Fibroblast of villous mesenchyme (primary cell): Measurements from ENCODE around the gene PPARD. TPM values are rescaled to one million over a fixed set of nuclear protein-coding genes. Genes with fewer than 3 reads are reported as not detected.
"Not testable (repeated sequence)": the region's sequence is repeated elsewhere in the genome, so short reads cannot be mapped to it uniquely, and the experiment has no call there.

Experiments
- DNase-seq: peaks from one replicate; pipeline ENCODE4 v3.0.0-alpha.2; 2010; ENCODE audit warnings: low read depth
- H3K4me3 ChIP-seq: 2 replicates; pipeline ENCODE4 v1.5.1; 2011; ENCODE audit warnings: low read depth, mild to moderate bottlenecking, low read length
- CTCF ChIP-seq: IDR thresholded peaks from 2 replicates; pipeline ENCODE4 v1.5.1; 2012; ENCODE audit warnings: low read depth, mild to moderate bottlenecking, low read length; ENCODE audit not compliant: insufficient read depth
- total RNA-seq: library from RNA; depleted of rRNA; stranded (reverse); fragments of >200 nt; gene quantifications from 2 replicates; pipeline ENCODE4 v1.2.3, GENCODE V29; 2012

PPARD gene
- total RNA-seq, 1 donor = 8.2 TPM

- peak; percentile 79 for TF ChIP-seq CTCF
- peak; percentile 60 for DNase-seq
Observed at GRCh38 chr6:35327349-35328027, 14.9 kb upstream of the PPARD start.

GRCh38 chr6:35328108-35328723 is 14.1 kb upstream of the PPARD start:
- no peak for TF ChIP-seq CTCF
- DNase-seq = no peak

More at GRCh38 chr6:35327349-35328027, 14.9 kb upstream of the PPARD start:
- no peak overlapping the region for H3K4me3 ChIP-seq

GRCh38 chr6:35328965-35329364 is 13.4 kb upstream of the PPARD start:
- not testable (repeated sequence) for H3K4me3 ChIP-seq

More at GRCh38 chr6:35328108-35328723, 14.1 kb upstream of the PPARD start:
- no peak overlapping the region for H3K4me3 ChIP-seq

GRCh38 chr6:35330541-35331119 is 11.7 kb upstream of the PPARD start:
- TF ChIP-seq CTCF = no peak
- peak; percentile 11 for DNase-seq
- H3K4me3 ChIP-seq = no peak overlapping the region

More at GRCh38 chr6:35328965-35329364, 13.4 kb upstream of the PPARD start:
- DNase-seq = not testable (repeated sequence)

GRCh38 chr6:35332074-35332887 is 10.1 kb upstream of the PPARD start:
- DNase-seq, H3K4me3 ChIP-seq: not testable (repeated sequence)
- peak; percentile 2 for TF ChIP-seq CTCF

- DNase-seq = no peak
Observed at GRCh38 chr6:35341557-35341956, 801 bp upstream of the PPARD start.

More at GRCh38 chr6:35341557-35341956, 801 bp upstream of the PPARD start:
- no peak overlapping the region for H3K4me3 ChIP-seq
- TF ChIP-seq CTCF = no peak
